Iris pigment epithelial cell (primary cell): Measurements from ENCODE around the gene CPNE5.

Source experiments
- DNase-seq: peaks from one replicate; pipeline ENCODE4 v3.0.0-alpha.2; 2011; ENCODE audit warnings: low read depth

CPNE5 gene

GRCh38 chr6:36700071-36700812 lies 139.0 kb downstream of the CPNE5 start:
- DNase-seq, result no peak

GRCh38 chr6:36699348-36699747 lies 139.9 kb downstream of the CPNE5 start:
- DNase-seq, result no peak

- no peak for DNase-seq
These were observed 140.4 kb downstream of the CPNE5 start for GRCh38 chr6:36698871-36699271.

GRCh38 chr6:36698196-36698595 lies 141.0 kb downstream of the CPNE5 start:
- DNase-seq, result no peak

- DNase-seq, result no peak
These were observed 141.8 kb downstream of the CPNE5 start, which contains the start of gene RAB44 for GRCh38 chr6:36697481-36697903. TSS of gene RAB44 (plus strand) at chr6:36697826. CDS start at chr6:36704236, 6,410 bp downstream.

- no peak for DNase-seq
These were observed 143.8 kb downstream of the CPNE5 start for GRCh38 chr6:36695414-36695813.

- no peak for DNase-seq
These were observed 144.6 kb downstream of the CPNE5 start for GRCh38 chr6:36694616-36695015.

- no peak for DNase-seq
These were observed 146.2 kb downstream of the CPNE5 start for GRCh38 chr6:36692861-36693702.

GRCh38 chr6:36692220-36692619 lies 147.0 kb downstream of the CPNE5 start:
- no peak for DNase-seq

- DNase-seq, result no peak
These were observed 147.6 kb downstream of the CPNE5 start for GRCh38 chr6:36691612-36692011.

GRCh38 chr6:36691011-36691410 lies 148.2 kb downstream of the CPNE5 start:
- no peak for DNase-seq
